HG03439 (cell line): ENCODE data around the gene KANSL1.

Experiments used
- ATAC-seq: cut with Tn5 transposase; IDR thresholded peaks from one replicate; pipeline ENCODE4 v1.9.1; 2021; ENCODE audit warnings: mild to moderate bottlenecking, moderate library complexity; ENCODE audit not compliant: unreplicated experiment

Gene KANSL1

GRCh38 chr17:46140645-46141197 lies 52.5 kb downstream of the KANSL1 start:
- ATAC-seq = no peak

GRCh38 chr17:46139432-46140210 lies 53.6 kb downstream of the KANSL1 start:
- ATAC-seq = no peak

GRCh38 chr17:46138473-46138872 lies 54.8 kb downstream of the KANSL1 start:
- ATAC-seq = no peak

GRCh38 chr17:46136820-46137219 lies 56.4 kb downstream of the KANSL1 start:
- no peak for ATAC-seq

GRCh38 chr17:46135879-46136563 lies 57.2 kb downstream of the KANSL1 start:
- ATAC-seq = no peak

- ATAC-seq = no peak
Measured at GRCh38 chr17:46135126-46135812, 58.0 kb downstream of the KANSL1 start.

GRCh38 chr17:46129302-46129701 lies 63.9 kb downstream of the KANSL1 start:
- ATAC-seq = no peak

GRCh38 chr17:46128453-46128852 lies 64.8 kb downstream of the KANSL1 start:
- ATAC-seq = no peak

GRCh38 chr17:46127524-46127923 lies 65.7 kb downstream of the KANSL1 start:
- ATAC-seq = no peak

- ATAC-seq = no peak
Measured at GRCh38 chr17:46126840-46127239, 66.4 kb downstream of the KANSL1 start.

- no peak for ATAC-seq
Measured at GRCh38 chr17:46125831-46126230, 67.4 kb downstream of the KANSL1 start.

- no peak for ATAC-seq
Measured at GRCh38 chr17:46124695-46125592, 68.3 kb downstream of the KANSL1 start.

- no peak for ATAC-seq
Measured at GRCh38 chr17:46123607-46124006, 69.6 kb downstream of the KANSL1 start.

GRCh38 chr17:46122486-46122871 lies 70.8 kb downstream of the KANSL1 start:
- no peak for ATAC-seq

- no peak for ATAC-seq
Measured at GRCh38 chr17:46121841-46122485, 71.3 kb downstream of the KANSL1 start.

- ATAC-seq = no peak
Measured at GRCh38 chr17:46121165-46121764, 72.0 kb downstream of the KANSL1 start.

- ATAC-seq = no peak
Measured at GRCh38 chr17:46120537-46120936, 72.7 kb downstream of the KANSL1 start.

- no peak for ATAC-seq
Measured at GRCh38 chr17:46120078-46120477, 73.2 kb downstream of the KANSL1 start.

GRCh38 chr17:46118964-46119363 lies 74.3 kb downstream of the KANSL1 start:
- no peak for ATAC-seq
